Testis (tissue), 3 donors: ENCODE data around the gene ERBB4. TPM values are rescaled to one million over a fixed set of nuclear protein-coding genes. Genes with fewer than 3 reads are reported as not detected.
"Not testable (repeated sequence)": the region's sequence is repeated elsewhere in the genome, so short reads cannot be mapped to it uniquely, and the experiment has no call there.

Experiments
- DNase-seq: peaks from one replicate; pipeline ENCODE4 v3.0.0-alpha.2; 2019
- H3K27ac ChIP-seq, 2 donors: fragments of 200-600 bp; sonication (generic); one replicate each; pipeline ENCODE4 v1.5.1; 2019
- H3K27me3 ChIP-seq: fragments of 200-600 bp; sonication (generic); one replicate; pipeline ENCODE4 v1.5.1; 2019
- H3K36me3 ChIP-seq: fragments of 200-600 bp; sonication (generic); one replicate; pipeline ENCODE4 v1.5.1; 2017; ENCODE audit warnings: low read depth; ENCODE audit errors: missing control alignments
- H3K4me1 ChIP-seq: fragments of 200-600 bp; sonication (generic); one replicate; pipeline ENCODE4 v1.5.1; 2019
- H3K4me3 ChIP-seq, 2 donors: fragments of 200-600 bp; sonication (generic); one replicate each; pipeline ENCODE4 v1.5.1; 2017 to 2019
- H3K9me3 ChIP-seq: fragments of 200-600 bp; sonication (generic); one replicate; pipeline ENCODE4 v1.5.1; 2017
- POLR2A ChIP-seq: fragments of 450-650 bp; IDR thresholded peaks from one replicate; pipeline ENCODE4 v1.6.1; 2017; ENCODE audit warnings: antibody characterized with exemption, mild to moderate bottlenecking, moderate library complexity
- WGBS, 2 donors: methylation state at CpG; one replicate each; pipeline ENCODE4 v1.1.5; 2018; 5-methylcytosine and 5-hydroxymethylcytosine counted together
- intact Hi-C: fragments of 100-400 bp; cut with DNase I; formaldehyde crosslinking; loops from one replicate; pipeline ENCODE4 v1.15.1; 2023; ENCODE audit warnings: low total_unique reads
- polyA plus RNA-seq: library from polyadenylated mRNA; stranded (reverse); fragments of 350-450 nt; fragmentation: Illumina TruSeq; extraction: RNeasy Lipid Tissue Mini Kit (QIAGEN cat#74804); gene quantifications from one replicate; pipeline ENCODE4 v1.2.3, GENCODE V29; 2014; ENCODE audit warnings: low read depth, low replicate concordance; ENCODE audit not compliant: insufficient read depth
- total RNA-seq, 2 donors: library from RNA; depleted of rRNA; stranded (reverse); fragments of >200 nt; gene quantifications; one replicate each; pipeline ENCODE4 v1.2.3, GENCODE V29; 2016
- TF ChIP-seq, protein P1 (sequence below), 3 experiments: fragments of 450-650 bp in 2 of 3; fragments of 200-600 bp in 1 of 3; sonication (generic) in 1 of 3; IDR thresholded peaks; one replicate each; pipeline ENCODE4 v1.5.1; 2016 to 2019; ENCODE audit warnings: antibody characterized with exemption in 3 of 3, mild to moderate bottlenecking in 2 of 3, moderate library complexity in 1 of 3

Gene ERBB4
- total and polyA plus RNA-seq, 3 donors from 2014 or later: 6.1 to 62.7 (median 47.7) TPM

DNA sequence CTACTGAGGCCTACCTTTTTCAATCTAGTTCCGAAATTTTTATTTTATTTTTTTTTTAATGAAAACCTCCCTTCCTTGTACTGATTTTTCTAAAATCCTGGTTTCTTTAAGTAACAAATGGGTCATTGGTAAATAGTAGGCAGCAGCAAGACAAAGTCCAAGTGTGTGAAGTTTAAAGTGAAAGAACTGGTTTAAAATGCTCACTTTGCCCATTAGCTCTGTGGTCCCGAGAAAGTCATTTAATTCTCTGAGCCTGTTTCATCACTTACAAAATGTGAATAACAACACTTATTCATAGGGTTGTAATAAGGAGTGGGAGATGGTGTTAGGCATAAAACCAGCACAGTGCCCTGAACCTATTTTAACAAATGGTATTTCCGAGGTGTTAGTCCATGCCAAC lies 426.2 kb downstream of the ERBB4 start:
- H3K4me3 ChIP-seq: no peak overlapping the region
- H3K36me3 ChIP-seq: no peaks in the 10 kb centered on the region
- TF ChIP-seq, protein P1, sequence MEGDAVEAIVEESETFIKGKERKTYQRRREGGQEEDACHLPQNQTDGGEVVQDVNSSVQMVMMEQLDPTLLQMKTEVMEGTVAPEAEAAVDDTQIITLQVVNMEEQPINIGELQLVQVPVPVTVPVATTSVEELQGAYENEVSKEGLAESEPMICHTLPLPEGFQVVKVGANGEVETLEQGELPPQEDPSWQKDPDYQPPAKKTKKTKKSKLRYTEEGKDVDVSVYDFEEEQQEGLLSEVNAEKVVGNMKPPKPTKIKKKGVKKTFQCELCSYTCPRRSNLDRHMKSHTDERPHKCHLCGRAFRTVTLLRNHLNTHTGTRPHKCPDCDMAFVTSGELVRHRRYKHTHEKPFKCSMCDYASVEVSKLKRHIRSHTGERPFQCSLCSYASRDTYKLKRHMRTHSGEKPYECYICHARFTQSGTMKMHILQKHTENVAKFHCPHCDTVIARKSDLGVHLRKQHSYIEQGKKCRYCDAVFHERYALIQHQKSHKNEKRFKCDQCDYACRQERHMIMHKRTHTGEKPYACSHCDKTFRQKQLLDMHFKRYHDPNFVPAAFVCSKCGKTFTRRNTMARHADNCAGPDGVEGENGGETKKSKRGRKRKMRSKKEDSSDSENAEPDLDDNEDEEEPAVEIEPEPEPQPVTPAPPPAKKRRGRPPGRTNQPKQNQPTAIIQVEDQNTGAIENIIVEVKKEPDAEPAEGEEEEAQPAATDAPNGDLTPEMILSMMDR (IDR thresholded peaks at IDR 0.05): no peak
- no peak for TF ChIP-seq POLR2A
- no peaks in the 10 kb centered on the region for H3K9me3 ChIP-seq
- H3K4me1 ChIP-seq: no peaks in the 10 kb centered on the region
- WGBS, 2 donors: 95 to 98% methylated on average over 3 of the region's 3 CpGs
- intact Hi-C loops: no loop called here
- no peak for DNase-seq
- no peaks in the 10 kb centered on the region for H3K27me3 ChIP-seq
- no peak overlapping the region for H3K27ac ChIP-seq

- no peak overlapping the region for H3K4me3 ChIP-seq
- TF ChIP-seq, protein P1 (IDR thresholded peaks at IDR 0.05): no peak
- TF ChIP-seq POLR2A: no peak
- H3K27ac ChIP-seq: no peak overlapping the region
- intact Hi-C loops: no loop called here
- DNase-seq: no peak
- no peaks in the 10 kb centered on the region for H3K4me1 ChIP-seq
- WGBS, 2 donors: 63 to 66% methylated on average over 7 of the region's 7 CpGs
- no peaks in the 10 kb centered on the region for H3K36me3 ChIP-seq
- no peaks in the 10 kb centered on the region for H3K27me3 ChIP-seq
- no peaks in the 10 kb centered on the region for H3K9me3 ChIP-seq
Measured at GRCh38 chr2:212109792-212110680, 428.6 kb downstream of the ERBB4 start.

DNA sequence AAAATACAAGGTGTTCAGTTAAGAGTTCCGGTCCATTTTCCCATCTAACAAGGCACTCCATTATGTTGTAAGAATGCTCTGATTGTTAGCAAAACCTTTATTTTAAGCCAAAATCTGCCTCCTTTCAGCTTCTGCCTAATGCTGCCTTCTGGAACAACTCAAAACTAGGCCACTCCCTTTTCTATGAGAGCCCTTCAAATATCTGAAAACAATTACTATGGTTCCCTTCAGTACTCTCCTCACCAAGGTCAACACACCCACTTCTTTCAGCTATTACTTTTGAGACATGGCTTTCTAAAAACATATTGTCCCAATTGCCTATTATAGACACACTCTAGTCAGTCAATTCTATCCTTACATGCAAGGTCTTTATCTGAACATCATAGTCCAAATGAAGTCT lies 429.4 kb downstream of the ERBB4 start:
- no peak for TF ChIP-seq POLR2A
- TF ChIP-seq, protein P1 (IDR thresholded peaks at IDR 0.05): no peak

GRCh38 chr2:212107989-212108388 lies 430.6 kb downstream of the ERBB4 start:
- intact Hi-C loops: no loop called here
- TF ChIP-seq POLR2A: no peak
- TF ChIP-seq, protein P1 (IDR thresholded peaks at IDR 0.05): no peak
- no peaks in the 10 kb centered on the region for H3K27me3 ChIP-seq
- H3K4me3 ChIP-seq: no peak overlapping the region
- H3K27ac ChIP-seq: no peak overlapping the region
- DNase-seq: no peak
- no peaks in the 10 kb centered on the region for H3K36me3 ChIP-seq
- no peaks in the 10 kb centered on the region for H3K4me1 ChIP-seq
- WGBS, 2 donors: 78 to 80% methylated on average over 2 of the region's 2 CpGs
- H3K9me3 ChIP-seq: no peaks in the 10 kb centered on the region

More for the DNA sequence above, 429.4 kb downstream of the ERBB4 start:
- no peak overlapping the region for H3K27ac ChIP-seq
- WGBS, 2 donors: 58 to 62% methylated on average over 1 of the region's 1 CpG
- H3K36me3 ChIP-seq: no peaks in the 10 kb centered on the region
- no peaks in the 10 kb centered on the region for H3K9me3 ChIP-seq
- H3K4me3 ChIP-seq: no peak overlapping the region
- no peaks in the 10 kb centered on the region for H3K4me1 ChIP-seq
- intact Hi-C loops: no loop called here
- DNase-seq: no peak
- H3K27me3 ChIP-seq: no peaks in the 10 kb centered on the region

DNA sequence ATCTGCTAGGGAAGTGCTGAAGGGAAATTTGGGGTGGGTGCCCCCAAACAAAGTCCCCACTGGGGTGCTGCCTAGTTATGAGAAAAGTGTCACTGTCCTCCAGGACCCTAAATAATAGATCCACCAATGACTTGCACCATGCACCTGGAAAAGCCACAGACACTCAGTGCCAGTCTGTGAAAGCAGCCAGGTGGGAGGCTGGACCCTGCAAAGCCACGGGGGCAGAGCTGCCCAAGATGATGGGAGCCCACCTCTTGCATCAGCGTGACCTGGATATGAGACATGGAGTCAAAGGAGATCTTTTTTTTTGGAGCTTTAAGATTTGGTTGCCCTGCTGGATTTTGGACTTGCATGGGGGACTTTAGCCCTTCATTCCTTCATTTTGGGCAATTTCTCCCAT lies 431.6 kb downstream of the ERBB4 start:
- Histone ChIP-seq H3K36me3 (no peaks in the 10 kb centered on the region), H3K4me3 (no peak overlapping the region), H3K4me1 (no peaks in the 10 kb centered on the region), H3K9me3 (no peaks in the 10 kb centered on the region), H3K27me3 (no peaks in the 10 kb centered on the region), H3K27ac (no peak overlapping the region)
- TF ChIP-seq, protein P1 (IDR thresholded peaks at IDR 0.05): no peak
- no peak for TF ChIP-seq POLR2A
- DNase-seq: no peak
- WGBS, 2 donors: 91 to 94% methylated on average over 2 of the region's 2 CpGs
- intact Hi-C loops: no loop called here

DNA sequence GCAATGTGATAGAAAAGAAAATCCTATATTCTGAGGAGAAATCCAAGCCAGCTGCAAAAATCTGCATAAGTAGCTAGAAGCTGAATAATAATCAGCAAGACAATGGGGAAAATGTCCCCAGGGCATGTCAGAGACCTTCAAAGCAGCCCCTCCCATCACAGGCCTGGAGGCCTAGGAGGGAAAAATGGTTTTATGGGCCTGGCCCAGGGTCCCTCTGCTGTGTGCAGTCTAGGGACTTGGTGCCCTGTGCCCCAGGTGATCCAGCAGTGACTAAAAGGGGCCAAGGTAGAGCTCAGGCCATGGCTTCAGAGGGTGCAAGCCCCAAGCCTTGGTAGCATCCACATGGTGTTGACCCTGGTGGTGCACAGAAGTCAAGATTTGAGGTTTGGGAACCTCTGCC lies 432.1 kb downstream of the ERBB4 start:
- H3K27me3 ChIP-seq, H3K4me3 ChIP-seq, intact Hi-C loops, H3K9me3 ChIP-seq, H3K36me3 ChIP-seq, H3K4me1 ChIP-seq, H3K27ac ChIP-seq, DNase-seq: not testable (repeated sequence)
